HepG2 (cell line): Measurements from ENCODE around the gene TRIM7. TPM values are rescaled to one million over a fixed set of nuclear protein-coding genes. Genes with fewer than 3 reads are reported as not detected.

ENCODE experiments used
- ATF7 ChIP-seq, 2 experiments: fragments of 450-650 bp in 1 of 2; sonication (generic) in 1 of 2; formaldehyde crosslinking in 1 of 2; IDR thresholded peaks; 2 replicates each; pipeline versions ENCODE4 v1.4.0 to v1.6.1; 2016 to 2020; ENCODE audit warnings: antibody characterized with exemption in 1 of 2, mild to moderate bottlenecking in 1 of 2, missing genetic modification reagents in 1 of 2
- BCL6 ChIP-seq: IDR thresholded peaks from 2 replicates; pipeline ENCODE4 v1.6.1; 2016; ENCODE audit warnings: missing genetic modification reagents, missing compliant biosample characterization
- GABPB1 ChIP-seq: IDR thresholded peaks from 2 replicates; pipeline ENCODE4 v1.6.1; 2016; ENCODE audit warnings: mild to moderate bottlenecking, missing genetic modification reagents, moderate library complexity, missing compliant biosample characterization
- GATAD2A ChIP-seq: IDR thresholded peaks from 2 replicates; pipeline ENCODE4 v1.6.1; 2016
- HMGXB3 ChIP-seq: sonication (generic); formaldehyde crosslinking; IDR thresholded peaks from 2 replicates; pipeline ENCODE4 v1.4.0; 2020; ENCODE audit warnings: missing genetic modification reagents, borderline replicate concordance
- HOXA9 ChIP-seq: sonication (generic); formaldehyde crosslinking; IDR thresholded peaks from 2 replicates; pipeline ENCODE4 v1.8.1; 2022; ENCODE audit warnings: missing genetic modification reagents, mild to moderate bottlenecking, moderate library complexity, borderline replicate concordance
- IRX3 ChIP-seq: sonication (generic); formaldehyde crosslinking; IDR thresholded peaks from 2 replicates; pipeline ENCODE4 v1.8.1; 2023; ENCODE audit warnings: mild to moderate bottlenecking, low read depth, missing genetic modification reagents, borderline replicate concordance
- KLF16 ChIP-seq, 2 experiments: sonication (generic) in 1 of 2; formaldehyde crosslinking in 1 of 2; IDR thresholded peaks; 2 replicates each; pipeline versions ENCODE4 v1.6.1 to v1.8.0; 2016 to 2023; ENCODE audit warnings: missing genetic modification reagents in 2 of 2, missing compliant biosample characterization in 1 of 2
- KMT2B ChIP-seq: IDR thresholded peaks from 2 replicates; pipeline ENCODE4 v1.6.1; 2016; ENCODE audit warnings: missing genetic modification reagents, missing compliant biosample characterization
- MYNN ChIP-seq: sonication (generic); formaldehyde crosslinking; IDR thresholded peaks from 2 replicates; pipeline ENCODE4 v1.4.0; 2020; ENCODE audit warnings: mild to moderate bottlenecking, low read depth, missing genetic modification reagents
- PAF1 ChIP-seq: IDR thresholded peaks from 2 replicates; pipeline ENCODE4 v1.6.1; 2016; ENCODE audit warnings: missing genetic modification reagents, missing compliant biosample characterization
- SMARCC2 ChIP-seq: fragments of 450-650 bp; IDR thresholded peaks from 2 replicates; pipeline ENCODE4 v1.6.1; 2017; ENCODE audit warnings: antibody characterized with exemption, mild to moderate bottlenecking
- SOX6 ChIP-seq, 2 experiments: fragments of 450-650 bp in 1 of 2; sonication (generic) in 1 of 2; formaldehyde crosslinking in 1 of 2; IDR thresholded peaks; 2 replicates each; pipeline versions ENCODE4 v1.4.0 to v1.6.1; 2017 to 2020; ENCODE audit warnings: antibody characterized with exemption in 1 of 2, mild to moderate bottlenecking in 1 of 2, missing genetic modification reagents in 1 of 2
- TARDBP ChIP-seq: sonication (generic); formaldehyde crosslinking; IDR thresholded peaks from 2 replicates; pipeline ENCODE4 v1.8.0; 2022; ENCODE audit warnings: mild to moderate bottlenecking, missing genetic modification reagents
- ZNF326 ChIP-seq: sonication (generic); formaldehyde crosslinking; IDR thresholded peaks from 2 replicates; pipeline ENCODE4 v1.4.0; 2020; ENCODE audit warnings: missing genetic modification reagents, borderline replicate concordance
- ZNF484 ChIP-seq: sonication (generic); formaldehyde crosslinking; IDR thresholded peaks from 2 replicates; pipeline ENCODE4 v1.5.1; 2020; ENCODE audit warnings: mild to moderate bottlenecking, low read depth, missing genetic modification reagents, borderline replicate concordance
- polyA plus RNA-seq, 8 experiments: library from polyadenylated mRNA; depleted of rRNA in 3 of 8; stranded (reverse) in 7 of 8; unstranded in 1 of 8; fragments of >200 nt; fragmentation: Illumina TruSeq in 4 of 8; extraction: Trizol in 4 of 8; gene quantifications; 2 replicates each; pipeline versions ENCODE4 v1.2.1 to v1.2.3, GENCODE V29; 2011 to 2016; ENCODE audit warnings: low read depth in 4 of 8, missing spikeins in 1 of 8, mixed read lengths in 1 of 8; ENCODE audit not compliant: insufficient read depth in 1 of 8
- total RNA-seq, 5 experiments: library from RNA; depleted of rRNA; stranded (reverse); fragments of >200 nt; fragmentation: Illumina TruSeq; extraction: Trizol; gene quantifications; 2 replicates each; pipeline ENCODE4 v1.2.3, GENCODE V29; 2016; ENCODE audit warnings: low read depth in 1 of 5
- TF ChIP-seq, protein P1 (sequence below): sonication (generic); formaldehyde crosslinking; IDR thresholded peaks from 2 replicates; pipeline ENCODE4 v1.4.0; 2020; ENCODE audit warnings: missing genetic modification reagents

The TRIM7 gene
- total and polyA plus RNA-seq, 2 of the 13 experiments (the other 11 are each of a cell fraction or from before 2014, with no cell fraction given): 0.13 TPM; not detected in 1

- TF ChIP-seq ZNF326 (CRISPR knock-in tag) (no peak), GATAD2A (CRISPR knock-in tag) (peak; percentile 62), HOXA9 (CRISPR knock-in tag) (no peak), MYNN (CRISPR knock-in tag) (0 out of 2 replicates have a peak, but pooled peaks have one; percentile 61), PAF1 (no peak), KMT2B (CRISPR knock-in tag) (no peak), GABPB1 (CRISPR knock-in tag) (peak; percentile 33; the same call in 1 of the 2 replicates), SMARCC2 (no peak), TARDBP (CRISPR knock-in tag) (peak; percentile 79), HMGXB3 (peak; percentile 36; the same call in 1 of the 2 replicates), SOX6 (IDR thresholded peaks at IDR 0.05) (no peak), SOX6 (CRISPR knock-in tag; IDR thresholded peaks at IDR 0.05) (peak; percentile 9; the same call in 1 of the 2 replicates), IRX3 (CRISPR knock-in tag) (no peak), KLF16 (CRISPR knock-in tag; IDR thresholded peaks at IDR 0.05) (peak in 1 of 2 experiments; percentile 91; a peak in 2 of 4 replicates), ZNF484 (CRISPR knock-in tag) (no peak), ATF7 (IDR thresholded peaks at IDR 0.05) (no peak), ATF7 (CRISPR knock-in tag; IDR thresholded peaks at IDR 0.05) (no peak; the same call in 1 of the 2 replicates), BCL6 (peak; percentile 14; the same call in 1 of the 2 replicates)
- TF ChIP-seq, protein P1, sequence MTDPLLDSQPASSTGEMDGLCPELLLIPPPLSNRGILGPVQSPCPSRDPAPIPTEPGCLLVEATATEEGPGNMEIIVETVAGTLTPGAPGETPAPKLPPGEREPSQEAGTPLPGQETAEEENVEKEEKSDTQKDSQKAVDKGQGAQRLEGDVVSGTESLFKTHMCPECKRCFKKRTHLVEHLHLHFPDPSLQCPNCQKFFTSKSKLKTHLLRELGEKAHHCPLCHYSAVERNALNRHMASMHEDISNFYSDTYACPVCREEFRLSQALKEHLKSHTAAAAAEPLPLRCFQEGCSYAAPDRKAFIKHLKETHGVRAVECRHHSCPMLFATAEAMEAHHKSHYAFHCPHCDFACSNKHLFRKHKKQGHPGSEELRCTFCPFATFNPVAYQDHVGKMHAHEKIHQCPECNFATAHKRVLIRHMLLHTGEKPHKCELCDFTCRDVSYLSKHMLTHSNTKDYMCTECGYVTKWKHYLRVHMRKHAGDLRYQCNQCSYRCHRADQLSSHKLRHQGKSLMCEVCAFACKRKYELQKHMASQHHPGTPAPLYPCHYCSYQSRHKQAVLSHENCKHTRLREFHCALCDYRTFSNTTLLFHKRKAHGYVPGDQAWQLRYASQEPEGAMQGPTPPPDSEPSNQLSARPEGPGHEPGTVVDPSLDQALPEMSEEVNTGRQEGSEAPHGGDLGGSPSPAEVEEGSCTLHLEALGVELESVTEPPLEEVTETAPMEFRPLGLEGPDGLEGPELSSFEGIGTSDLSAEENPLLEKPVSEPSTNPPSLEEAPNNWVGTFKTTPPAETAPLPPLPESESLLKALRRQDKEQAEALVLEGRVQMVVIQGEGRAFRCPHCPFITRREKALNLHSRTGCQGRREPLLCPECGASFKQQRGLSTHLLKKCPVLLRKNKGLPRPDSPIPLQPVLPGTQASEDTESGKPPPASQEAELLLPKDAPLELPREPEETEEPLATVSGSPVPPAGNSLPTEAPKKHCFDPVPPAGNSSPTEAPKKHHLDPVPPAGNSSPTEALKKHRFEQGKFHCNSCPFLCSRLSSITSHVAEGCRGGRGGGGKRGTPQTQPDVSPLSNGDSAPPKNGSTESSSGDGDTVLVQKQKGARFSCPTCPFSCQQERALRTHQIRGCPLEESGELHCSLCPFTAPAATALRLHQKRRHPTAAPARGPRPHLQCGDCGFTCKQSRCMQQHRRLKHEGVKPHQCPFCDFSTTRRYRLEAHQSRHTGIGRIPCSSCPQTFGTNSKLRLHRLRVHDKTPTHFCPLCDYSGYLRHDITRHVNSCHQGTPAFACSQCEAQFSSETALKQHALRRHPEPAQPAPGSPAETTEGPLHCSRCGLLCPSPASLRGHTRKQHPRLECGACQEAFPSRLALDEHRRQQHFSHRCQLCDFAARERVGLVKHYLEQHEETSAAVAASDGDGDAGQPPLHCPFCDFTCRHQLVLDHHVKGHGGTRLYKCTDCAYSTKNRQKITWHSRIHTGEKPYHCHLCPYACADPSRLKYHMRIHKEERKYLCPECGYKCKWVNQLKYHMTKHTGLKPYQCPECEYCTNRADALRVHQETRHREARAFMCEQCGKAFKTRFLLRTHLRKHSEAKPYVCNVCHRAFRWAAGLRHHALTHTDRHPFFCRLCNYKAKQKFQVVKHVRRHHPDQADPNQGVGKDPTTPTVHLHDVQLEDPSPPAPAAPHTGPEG (CRISPR knock-in tag): peak; percentile 47
These were observed 17.3 kb downstream of the TRIM7 start (continued) for GRCh38 chr5:181187500-181188213.
